H9 (cell line): ENCODE measurements around the gene GPR157. TPM values are rescaled to one million over a fixed set of nuclear protein-coding genes. Genes with fewer than 3 reads are reported as not detected.

ENCODE experiments used
- DNase-seq: peaks from one replicate; pipeline ENCODE4 v3.0.0-alpha.2; 2017
- H2AFZ ChIP-seq: one replicate; pipeline ENCODE4 v1.6.1; 2013; ENCODE audit warnings: mild to moderate bottlenecking, low read length, control low read depth, moderate library complexity
- H2AK5ac ChIP-seq: 2 replicates; pipeline ENCODE4 v1.6.1; 2013; ENCODE audit warnings: low read length, control low read depth, mixed read lengths; ENCODE audit not compliant: insufficient read length
- H2BK120ac ChIP-seq: one replicate; pipeline ENCODE4 v1.6.1; 2013; ENCODE audit warnings: low read depth, mild to moderate bottlenecking, low read length, control low read depth, inconsistent platforms; ENCODE audit not compliant: poor library complexity, severe bottlenecking
- H2BK12ac ChIP-seq: 2 replicates; pipeline ENCODE4 v1.6.1; 2013; ENCODE audit warnings: low read length, control low read depth, mixed read lengths, low read depth; ENCODE audit not compliant: insufficient read length
- H2BK15ac ChIP-seq: 2 replicates; pipeline ENCODE4 v1.6.1; 2013; ENCODE audit warnings: low read depth, low read length, control low read depth
- H2BK20ac ChIP-seq: one replicate; pipeline ENCODE4 v1.6.1; 2013; ENCODE audit warnings: low read depth, mild to moderate bottlenecking, low read length, control low read depth, inconsistent platforms; ENCODE audit not compliant: poor library complexity, severe bottlenecking
- H2BK5ac ChIP-seq: 2 replicates; pipeline ENCODE4 v1.6.1; 2013; ENCODE audit warnings: low read length, control low read depth, mixed read lengths; ENCODE audit not compliant: insufficient read length
- H3K14ac ChIP-seq: 2 replicates; pipeline ENCODE4 v1.6.1; 2013; ENCODE audit warnings: low read length, control low read depth; ENCODE audit not compliant: insufficient read depth
- H3K18ac ChIP-seq: 2 replicates; pipeline ENCODE4 v1.6.1; 2013; ENCODE audit warnings: low read depth, mild to moderate bottlenecking, mixed read lengths, low read length, control low read depth; ENCODE audit not compliant: insufficient read length
- H3K23ac ChIP-seq: 2 replicates; pipeline ENCODE4 v1.6.1; 2013; ENCODE audit warnings: low read length, control low read depth, mixed read lengths, low read depth; ENCODE audit not compliant: insufficient read length
- H3K23me2 ChIP-seq: 2 replicates; pipeline ENCODE4 v1.6.1; 2013; ENCODE audit warnings: low read depth, mild to moderate bottlenecking, mixed read lengths, low read length, control low read depth; ENCODE audit not compliant: insufficient read length, poor library complexity, severe bottlenecking
- H3K27ac ChIP-seq: 2 replicates; pipeline ENCODE4 v1.5.1; 2013; ENCODE audit warnings: low read length, control low read depth, mixed read lengths, low read depth; ENCODE audit not compliant: insufficient read length
- H3K27me3 ChIP-seq: 2 replicates; pipeline ENCODE4 v1.6.1; 2013; ENCODE audit warnings: low read length, control low read depth, inconsistent platforms; ENCODE audit not compliant: insufficient read depth
- H3K4ac ChIP-seq: 2 replicates; pipeline ENCODE4 v1.6.1; 2013; ENCODE audit warnings: low read depth, mild to moderate bottlenecking, control low read depth, inconsistent platforms, low read length, moderate library complexity
- H3K4me1 ChIP-seq: 2 replicates; pipeline ENCODE4 v1.6.1; 2013; ENCODE audit warnings: low read length, control low read depth, inconsistent platforms; ENCODE audit not compliant: insufficient read depth
- H3K4me2 ChIP-seq: 2 replicates; pipeline ENCODE4 v1.6.1; 2013; ENCODE audit warnings: low read length, control low read depth, mixed read lengths; ENCODE audit not compliant: insufficient read length, insufficient read depth
- H3K56ac ChIP-seq: 2 replicates; pipeline ENCODE4 v1.6.1; 2013; ENCODE audit warnings: low read depth, mild to moderate bottlenecking, mixed read lengths, low read length, control low read depth; ENCODE audit not compliant: insufficient read length
- H3K79me1 ChIP-seq: 2 replicates; pipeline ENCODE4 v1.6.1; 2013; ENCODE audit warnings: low read depth, mild to moderate bottlenecking, moderate library complexity, low read length, control low read depth, inconsistent platforms; ENCODE audit not compliant: insufficient read depth, poor library complexity, severe bottlenecking
- H3K79me2 ChIP-seq: 2 replicates; pipeline ENCODE4 v1.6.1; 2013; ENCODE audit warnings: low read length, control low read depth, inconsistent platforms; ENCODE audit not compliant: insufficient read depth
- H3K9ac ChIP-seq: 2 replicates; pipeline ENCODE4 v1.6.1; 2013; ENCODE audit warnings: low read length, control low read depth, mixed read lengths; ENCODE audit not compliant: insufficient read length; ENCODE audit errors: extremely low read depth
- H3K9me3 ChIP-seq: one replicate; pipeline ENCODE4 v1.6.1; 2013; ENCODE audit warnings: low read depth, low read length, inconsistent platforms; ENCODE audit not compliant: control insufficient read depth
- H3T11ph ChIP-seq: one replicate; pipeline ENCODE4 v1.6.1; 2013; ENCODE audit warnings: mild to moderate bottlenecking, low read length, control low read depth, inconsistent platforms
- H4K20me1 ChIP-seq: one replicate; pipeline ENCODE4 v1.6.1; 2013; ENCODE audit not compliant: control insufficient read depth, insufficient read length, insufficient read depth
- H4K5ac ChIP-seq: 2 replicates; pipeline ENCODE4 v1.6.1; 2013; ENCODE audit warnings: low read depth, mild to moderate bottlenecking, mixed read lengths, low read length, control low read depth; ENCODE audit not compliant: insufficient read length
- H4K8ac ChIP-seq: replicated peaks from 2 replicates; pipeline ENCODE4 v1.6.1; 2013; ENCODE audit warnings: low read length, control low read depth, mixed read lengths, low read depth; ENCODE audit not compliant: insufficient read length
- H4K91ac ChIP-seq: 2 replicates; pipeline ENCODE4 v1.6.1; 2013; ENCODE audit warnings: low read depth, mild to moderate bottlenecking, moderate library complexity, mixed read lengths, low read length, control low read depth; ENCODE audit not compliant: insufficient read length
- H3K27ac Mint-ChIP-seq, 3 experiments: 2 replicates in 2 of 3; 3 replicates in 1 of 3; pipeline ENCODE4 v1.8.0; 2020 to 2021; ENCODE audit warnings: mixed read lengths in 3 of 3, mild to moderate bottlenecking in 1 of 3, moderate library complexity in 1 of 3
- H3K27me3 Mint-ChIP-seq: 2 replicates; pipeline ENCODE4 v1.8.0; 2021; ENCODE audit warnings: low read depth, mild to moderate bottlenecking, moderate library complexity, mixed read lengths
- H3K36me3 Mint-ChIP-seq, 3 experiments: 2 replicates in 2 of 3; 3 replicates in 1 of 3; pipeline ENCODE4 v1.8.0; 2020 to 2021; ENCODE audit warnings: low read depth in 3 of 3, mixed read lengths in 3 of 3; ENCODE audit not compliant: insufficient read depth in 1 of 3
- H3K4me1 Mint-ChIP-seq, 2 experiments: 2 replicates each; pipeline ENCODE4 v1.8.0; 2020; ENCODE audit warnings: mixed read lengths in 2 of 2
- H3K4me3 Mint-ChIP-seq, 2 experiments: 2 replicates in 1 of 2; 3 replicates in 1 of 2; pipeline ENCODE4 v1.8.0; 2020 to 2021; ENCODE audit warnings: mild to moderate bottlenecking in 2 of 2, mixed read lengths in 2 of 2, moderate library complexity in 1 of 2
- H3K9me3 Mint-ChIP-seq, 2 experiments: 2 replicates in 1 of 2; 3 replicates in 1 of 2; pipeline ENCODE4 v1.8.0; 2020; ENCODE audit warnings: mild to moderate bottlenecking in 2 of 2, mixed read lengths in 2 of 2, moderate library complexity in 1 of 2
- CTCF ChIP-seq: fragments of 200-600 bp; sonication (generic); conservative IDR thresholded peaks from 3 replicates; pipeline ENCODE4 v1.8.0; 2021; ENCODE audit warnings: antibody characterized with exemption, mild to moderate bottlenecking
- WGBS: extraction: QIAGEN DNeasy Blood & Tissue Kit; methylation state at CpG from one replicate; pipeline ENCODE4 v1.1.7; 2013; ENCODE audit warnings: missing lambda C conversion rate, low lambda C conversion rate, mixed read lengths; ENCODE audit not compliant: insufficient read length; ENCODE audit errors: extremely low coverage; 5-methylcytosine and 5-hydroxymethylcytosine counted together
- total RNA-seq: library from RNA; stranded (reverse); gene quantifications from 2 replicates; pipeline ENCODE4 v1.2.1, GENCODE V29; 2021

Gene GPR157
- total RNA-seq, 1 experiment from 2014 or later = 3.8 TPM

GRCh38 chr1:9136932-9137331 is 8.0 kb upstream of the GPR157 start:
- no CpG with 5 or more reads among the region's 8 CpGs for WGBS
- H3K9ac ChIP-seq = no peak overlapping the region
- H2BK20ac ChIP-seq = no peak overlapping the region

More at GRCh38 chr1:9136932-9137331, 8.0 kb upstream of the GPR157 start:
- no peak overlapping the region for H3T11ph ChIP-seq
- TF ChIP-seq CTCF = no peak
- H3K9me3 Mint-ChIP-seq = no peaks in the 10 kb centered on the region
- H3K79me1 ChIP-seq = no peaks in the 10 kb centered on the region
- H3K56ac ChIP-seq = no peak overlapping the region
- H4K20me1 ChIP-seq = no peaks in the 10 kb centered on the region
- no peaks in the 10 kb centered on the region for H3K4me1 ChIP-seq
- no peaks in the 10 kb centered on the region for H3K27me3 ChIP-seq
- no peak overlapping the region for H4K91ac ChIP-seq
- no peak overlapping the region for H3K4me2 ChIP-seq
- no peak overlapping the region for H2BK15ac ChIP-seq
- H3K4me3 Mint-ChIP-seq = no peak overlapping the region
- H3K27me3 Mint-ChIP-seq = no peaks in the 10 kb centered on the region; the same call in 1 of the 2 replicates
- no peak overlapping the region for H3K4ac ChIP-seq
- no peaks in the 10 kb centered on the region for H3K23me2 ChIP-seq
- H3K27ac ChIP-seq = no peak overlapping the region
- H3K23ac ChIP-seq = no peak overlapping the region
- no peak overlapping the region for H2AK5ac ChIP-seq
- 0 out of 4 replicates have a peak, but pooled peaks cover 0 to 3% of the 10 kb centered on the region in 2 experiments for H3K4me1 Mint-ChIP-seq
- H2BK120ac ChIP-seq = no peak overlapping the region
- no peaks in the 10 kb centered on the region for H3K79me2 ChIP-seq
- no peak overlapping the region for H3K14ac ChIP-seq
- H4K8ac ChIP-seq = no peak overlapping the region
- H3K9me3 ChIP-seq = no peaks in the 10 kb centered on the region
- H2BK12ac ChIP-seq = no peak overlapping the region
- no peaks in the 10 kb centered on the region for H3K36me3 Mint-ChIP-seq
- H4K5ac ChIP-seq = no peak overlapping the region
- H3K27ac Mint-ChIP-seq = no peak overlapping the region
- H2BK5ac ChIP-seq = no peak overlapping the region
- H2AFZ ChIP-seq = no peak overlapping the region
- no peak overlapping the region for H3K18ac ChIP-seq
- no peak for DNase-seq
